Mesenchymal stem cell (in vitro differentiated cells and primary cell): Measurements from ENCODE around the gene PHC2.

Source experiments
- DNase-seq: peaks from one replicate; pipeline ENCODE4 v3.0.0-alpha.2; 2013
- H2AFZ ChIP-seq: one replicate; pipeline ENCODE4 v1.6.1; 2013; ENCODE audit warnings: low read depth, mild to moderate bottlenecking, control low read depth, inconsistent platforms, low read length, moderate library complexity
- H2AK5ac ChIP-seq: 2 replicates; pipeline ENCODE4 v1.6.1; 2013; ENCODE audit warnings: low read length, moderate library complexity, mild to moderate bottlenecking, inconsistent platforms; ENCODE audit not compliant: severe bottlenecking
- H2BK120ac ChIP-seq: one replicate; pipeline ENCODE4 v1.6.1; 2013; ENCODE audit warnings: low read depth, mild to moderate bottlenecking, inconsistent platforms, low read length, moderate library complexity
- H2BK12ac ChIP-seq, 2 experiments: one replicate each; pipeline ENCODE4 v1.6.1; 2013; ENCODE audit warnings: inconsistent platforms in 2 of 2, low read length in 2 of 2, mild to moderate bottlenecking in 2 of 2, moderate library complexity in 2 of 2, control low read depth in 1 of 2
- H2BK15ac ChIP-seq: one replicate; pipeline ENCODE4 v1.6.1; 2013; ENCODE audit warnings: mild to moderate bottlenecking, low read depth, inconsistent platforms; ENCODE audit not compliant: poor library complexity, severe bottlenecking
- H2BK5ac ChIP-seq: 2 replicates; pipeline ENCODE4 v1.6.1; 2013; ENCODE audit warnings: low read depth, mild to moderate bottlenecking, low read length, control low read depth, inconsistent platforms; ENCODE audit not compliant: poor library complexity, severe bottlenecking
- H3K14ac ChIP-seq, 2 experiments: one replicate each; pipeline ENCODE4 v1.6.1; 2013; ENCODE audit warnings: inconsistent platforms in 2 of 2, low read length in 2 of 2, control low read depth in 1 of 2, mild to moderate bottlenecking in 1 of 2, moderate library complexity in 1 of 2
- H3K18ac ChIP-seq, 2 experiments: one replicate each; pipeline ENCODE4 v1.6.1; 2013; ENCODE audit warnings: inconsistent platforms in 2 of 2, low read length in 2 of 2, control low read depth in 1 of 2, low read depth in 1 of 2, mild to moderate bottlenecking in 1 of 2
- H3K23ac ChIP-seq, 2 experiments: one replicate each; pipeline ENCODE4 v1.6.1; 2013; ENCODE audit warnings: inconsistent platforms in 2 of 2, low read length in 2 of 2, mild to moderate bottlenecking in 2 of 2, moderate library complexity in 2 of 2, control low read depth in 1 of 2
- H3K27ac ChIP-seq: 2 replicates; pipeline ENCODE4 v1.5.1; 2013; ENCODE audit warnings: mild to moderate bottlenecking, moderate library complexity, low read length, control low read depth, inconsistent platforms; ENCODE audit not compliant: poor library complexity, severe bottlenecking
- H3K27me3 ChIP-seq, 2 experiments: 2 replicates each; pipeline versions ENCODE4 v1.6.1 to v1.7.0; 2013; ENCODE audit warnings: low read length in 2 of 2, mild to moderate bottlenecking in 2 of 2, moderate library complexity in 2 of 2, control low read depth in 1 of 2, inconsistent platforms in 1 of 2; ENCODE audit not compliant: control insufficient read depth in 1 of 2, insufficient read depth in 1 of 2
- H3K36me3 ChIP-seq, 2 experiments: 2 replicates each; pipeline versions ENCODE4 v1.6.1 to v1.7.0; 2013; ENCODE audit warnings: low read length in 2 of 2, control low read depth in 1 of 2, inconsistent platforms in 1 of 2, low read depth in 1 of 2, mild to moderate bottlenecking in 1 of 2; ENCODE audit not compliant: insufficient read depth in 2 of 2, control insufficient read depth in 1 of 2
- H3K4ac ChIP-seq, 2 experiments: one replicate each; pipeline ENCODE4 v1.6.1; 2013; ENCODE audit warnings: inconsistent platforms in 2 of 2, low read length in 2 of 2, mild to moderate bottlenecking in 2 of 2, moderate library complexity in 2 of 2, control low read depth in 1 of 2, low read depth in 1 of 2
- H3K4me1 ChIP-seq: 2 replicates; pipeline ENCODE4 v1.6.1; 2013; ENCODE audit warnings: low read depth, low read length, control low read depth; ENCODE audit not compliant: control insufficient read depth, insufficient read depth
- H3K4me2 ChIP-seq: 2 replicates; pipeline ENCODE4 v1.6.1; 2013; ENCODE audit warnings: low read length, mild to moderate bottlenecking, inconsistent platforms; ENCODE audit not compliant: poor library complexity, severe bottlenecking
- H3K4me3 ChIP-seq, 2 experiments: 2 replicates each; pipeline versions ENCODE4 v1.5.1 to v1.7.0; 2013; ENCODE audit warnings: low read length in 2 of 2, mild to moderate bottlenecking in 2 of 2, control low read depth in 1 of 2, low read depth in 1 of 2; ENCODE audit not compliant: insufficient read depth in 1 of 2
- H3K79me1 ChIP-seq: replicated peaks from 2 replicates; pipeline ENCODE4 v1.6.1; 2013; ENCODE audit warnings: mild to moderate bottlenecking, control low read depth, low read length, inconsistent platforms; ENCODE audit not compliant: poor library complexity, severe bottlenecking
- H3K9ac ChIP-seq: 2 replicates; pipeline ENCODE4 v1.7.0; 2013; ENCODE audit warnings: mild to moderate bottlenecking, low read length, moderate library complexity
- H3K9me3 ChIP-seq: 2 replicates; pipeline ENCODE4 v1.7.0; 2013; ENCODE audit warnings: mild to moderate bottlenecking, low read length; ENCODE audit not compliant: control insufficient read depth
- H4K8ac ChIP-seq: one replicate; pipeline ENCODE4 v1.6.1; 2013; ENCODE audit warnings: inconsistent platforms, mild to moderate bottlenecking, low read length, moderate library complexity
- H4K91ac ChIP-seq: one replicate; pipeline ENCODE4 v1.6.1; 2013; ENCODE audit warnings: mild to moderate bottlenecking, low read length, inconsistent platforms
- WGBS: methylation state at CpG from one replicate; pipeline ENCODE4 v1.1.7; 2013; ENCODE audit warnings: mixed read lengths; 5-methylcytosine and 5-hydroxymethylcytosine counted together

PHC2 gene

GRCh38 chr1:33364565-33364918, 66.4 kb downstream of the PHC2 start:
- peak overlapping the region; percentile 61 for H2BK15ac ChIP-seq

DNA sequence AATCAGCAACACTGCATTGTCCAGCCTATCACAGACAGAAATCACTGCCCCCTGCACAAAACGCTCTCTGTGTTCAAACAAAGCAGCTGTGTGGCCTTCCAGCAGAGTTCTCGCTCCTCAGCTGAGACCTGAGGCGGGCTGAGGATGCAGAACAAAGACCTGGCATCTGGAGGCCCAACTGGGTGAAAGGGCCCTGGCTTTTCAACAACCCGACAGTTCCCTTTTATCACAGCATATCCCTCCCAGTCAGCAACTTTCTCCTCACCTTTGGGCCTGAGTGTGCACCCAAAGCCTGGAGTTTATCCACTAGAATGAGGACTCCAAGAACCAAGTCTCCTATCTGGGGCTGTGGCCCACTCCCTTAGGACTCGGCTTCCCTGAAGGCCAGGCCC, 67.4 kb downstream of the PHC2 start:
- peak overlapping the region; percentile 16 to 40 for H3K18ac ChIP-seq
- peak overlapping the region in 1 of 2 experiments; percentile 6 for H3K14ac ChIP-seq
- peak overlapping the region; percentile 92 for H2BK15ac ChIP-seq
- H4K91ac ChIP-seq = no peak overlapping the region
- H2BK12ac ChIP-seq = peak overlapping the region; percentile 38 to 70
- H2BK5ac ChIP-seq = peak overlapping the region; percentile 39
- WGBS = 68% methylated on average over 5 of the region's 5 CpGs
- no peak overlapping the region for H3K9ac ChIP-seq
- no peaks in the 10 kb centered on the region for H3K27me3 ChIP-seq
- peak overlapping the region; percentile 29 to 70 for H3K4ac ChIP-seq
- DNase-seq = no peak
- no peaks in the 10 kb centered on the region for H3K9me3 ChIP-seq
- peak overlapping the region; percentile 2 for H3K4me2 ChIP-seq
- peak overlapping the region; percentile 82 for H2BK120ac ChIP-seq
- peaks cover 26% of the 10 kb centered on the region for H3K79me1 ChIP-seq
- peak overlapping the region; percentile 55 for H3K27ac ChIP-seq
- H3K36me3 ChIP-seq = peaks cover 27 to 92% of the 10 kb centered on the region in 2 experiments
- peak overlapping the region; percentile 53 for H2AK5ac ChIP-seq
- peaks cover 45% of the 10 kb centered on the region for H3K4me1 ChIP-seq
- peak overlapping the region; percentile 73 for H4K8ac ChIP-seq
- no peak overlapping the region for H3K23ac ChIP-seq
- H3K4me3 ChIP-seq = no peak overlapping the region
- H2AFZ ChIP-seq = no peak overlapping the region

More at GRCh38 chr1:33364565-33364918, 66.4 kb downstream of the PHC2 start:
- peak overlapping the region; percentile 15 for H2BK5ac ChIP-seq
- H3K9me3 ChIP-seq = no peaks in the 10 kb centered on the region
- no peak overlapping the region for H2AFZ ChIP-seq
- peak overlapping the region; percentile 33 to 42 for H3K4ac ChIP-seq
- peaks cover 35 to 92% of the 10 kb centered on the region in 2 experiments for H3K36me3 ChIP-seq
- peaks cover 23% of the 10 kb centered on the region for H3K79me1 ChIP-seq
- peak overlapping the region; percentile 42 for H3K9ac ChIP-seq
- peaks cover 45% of the 10 kb centered on the region for H3K4me1 ChIP-seq
- H3K18ac ChIP-seq = peak overlapping the region; percentile 46 to 52
- H3K4me2 ChIP-seq = no peak overlapping the region
- peak overlapping the region; percentile 83 for H2AK5ac ChIP-seq
- H2BK12ac ChIP-seq = peak overlapping the region; percentile 2 to 23
- DNase-seq = no peak
- peak overlapping the region; percentile 64 for H4K8ac ChIP-seq
- no peaks in the 10 kb centered on the region for H3K27me3 ChIP-seq
- peak overlapping the region in 1 of 2 experiments; percentile 13 for H3K14ac ChIP-seq
- no peak overlapping the region for H3K4me3 ChIP-seq
- peak overlapping the region; percentile 85 for H4K91ac ChIP-seq
- H2BK120ac ChIP-seq = no peak overlapping the region
- peak overlapping the region; percentile 70 for H3K27ac ChIP-seq
- no peak overlapping the region for H3K23ac ChIP-seq
- 51% methylated on average over 2 of the region's 2 CpGs for WGBS

GRCh38 chr1:33363021-33363420, 67.9 kb downstream of the PHC2 start:
- H3K4me2 ChIP-seq = no peak overlapping the region
- H3K14ac ChIP-seq = no peak overlapping the region
- peaks cover 42% of the 10 kb centered on the region for H3K4me1 ChIP-seq
- H3K4me3 ChIP-seq = no peak overlapping the region
- H2BK12ac ChIP-seq = no peak overlapping the region
- peak overlapping the region in 1 of 2 experiments; percentile 29 for H3K4ac ChIP-seq
- H3K23ac ChIP-seq = no peak overlapping the region
- no peak overlapping the region for H2BK15ac ChIP-seq
- no peaks in the 10 kb centered on the region for H3K27me3 ChIP-seq
- no peak for DNase-seq
- H4K91ac ChIP-seq = no peak overlapping the region
- no peak overlapping the region for H2BK120ac ChIP-seq
- H3K36me3 ChIP-seq = peaks cover 22 to 93% of the 10 kb centered on the region in 2 experiments
- H2AK5ac ChIP-seq = peak overlapping the region; percentile 53
- no peaks in the 10 kb centered on the region for H3K9me3 ChIP-seq
- H4K8ac ChIP-seq = no peak overlapping the region
- peak overlapping the region in 1 of 2 experiments; percentile 16 for H3K18ac ChIP-seq
- peaks cover 24% of the 10 kb centered on the region for H3K79me1 ChIP-seq
- no peak overlapping the region for H2AFZ ChIP-seq
- H3K9ac ChIP-seq = no peak overlapping the region
- WGBS = 71% methylated on average over 3 of the region's 5 CpGs
- H3K27ac ChIP-seq = peak overlapping the region; percentile 55
- H2BK5ac ChIP-seq = no peak overlapping the region

DNA sequence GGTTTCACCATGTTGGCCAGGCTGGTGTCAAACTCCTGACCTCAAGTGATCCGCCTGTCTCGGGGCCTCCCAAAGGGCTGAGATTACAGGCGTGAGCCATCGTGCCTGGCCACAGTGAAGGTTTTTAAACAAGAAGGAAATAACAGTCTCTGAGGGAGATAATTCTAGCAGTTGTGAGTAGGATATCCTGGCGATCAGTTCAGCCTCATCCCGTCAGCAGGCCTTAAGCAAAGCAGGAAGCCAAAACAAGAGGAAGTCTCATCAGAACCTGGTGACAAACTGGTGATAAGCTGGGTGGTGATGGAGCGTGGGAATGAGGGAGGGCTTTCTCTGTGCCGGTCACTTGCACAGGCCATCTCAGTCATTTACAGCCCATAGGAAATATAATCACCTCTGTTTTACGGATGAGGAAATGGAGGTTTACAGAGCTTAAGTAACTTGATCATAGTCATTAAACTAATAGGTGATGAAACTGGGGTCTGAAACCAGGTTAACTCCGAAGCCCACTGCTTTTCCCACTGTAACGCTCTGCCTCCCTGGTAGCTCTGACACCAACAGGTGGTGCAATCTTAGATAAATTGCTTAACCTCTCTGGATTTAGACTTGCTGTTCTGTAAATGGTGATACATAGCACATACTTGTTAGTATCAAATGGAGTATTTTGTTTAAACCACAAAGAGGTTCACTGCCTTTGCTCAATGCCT, 69.2 kb downstream of the PHC2 start:
- H3K27me3 ChIP-seq = no peaks in the 10 kb centered on the region
- no peak overlapping the region for H4K8ac ChIP-seq
- H4K91ac ChIP-seq = no peak overlapping the region
- H3K9me3 ChIP-seq = no peaks in the 10 kb centered on the region
- no peak overlapping the region for H2BK120ac ChIP-seq
- H3K9ac ChIP-seq = peak overlapping the region; percentile 32
- no peak overlapping the region for H2AFZ ChIP-seq
- no peak overlapping the region for H3K4ac ChIP-seq
- H2BK12ac ChIP-seq = peak overlapping the region in 1 of 2 experiments; percentile 10
- H3K79me1 ChIP-seq = peaks cover 24% of the 10 kb centered on the region
- H3K4me2 ChIP-seq = no peak overlapping the region
- H2BK15ac ChIP-seq = no peak overlapping the region
- H2BK5ac ChIP-seq = no peak overlapping the region
- peak overlapping the region in 1 of 2 experiments; percentile 28 for H3K18ac ChIP-seq
- no peak overlapping the region for H3K23ac ChIP-seq
- H3K27ac ChIP-seq = no peak overlapping the region
- H3K4me1 ChIP-seq = peaks cover 32% of the 10 kb centered on the region
- H3K4me3 ChIP-seq = no peak overlapping the region
- H3K36me3 ChIP-seq = peaks cover 23 to 96% of the 10 kb centered on the region in 2 experiments
- 31% methylated on average over 7 of the region's 11 CpGs for WGBS
- H3K14ac ChIP-seq = no peak overlapping the region
- peak; percentile 68 for DNase-seq
- H2AK5ac ChIP-seq = peak overlapping the region; percentile 12
